ENCODE results near the gene FBXL7.

DNA sequence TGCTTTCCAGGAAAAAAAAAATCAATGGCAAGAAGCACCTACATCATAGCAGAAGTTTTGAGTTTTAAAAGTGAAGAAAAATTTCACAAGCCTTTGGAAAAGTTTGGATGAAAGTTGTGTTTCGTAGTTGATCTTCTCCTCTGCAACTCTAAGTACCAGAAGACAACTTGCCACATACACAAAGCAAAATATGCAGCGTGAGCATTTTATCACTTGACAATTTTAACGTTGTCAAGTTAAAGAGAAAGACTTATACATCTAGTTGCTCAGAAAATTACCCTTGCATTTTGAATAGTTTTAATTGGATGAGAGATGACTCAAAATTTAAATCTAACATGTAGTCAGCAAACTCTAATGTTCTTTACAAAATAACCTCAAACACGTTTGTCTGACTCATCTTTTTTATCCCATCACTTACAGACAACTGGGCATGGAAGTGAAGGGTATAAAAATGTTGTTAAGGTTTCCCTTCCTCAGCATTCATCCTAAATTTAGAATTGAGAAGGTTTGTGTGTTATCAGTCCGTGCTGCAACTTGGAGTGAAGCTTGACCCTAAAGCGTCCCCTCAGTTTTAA is 466.2 kb downstream of the FBXL7 start:
- TF ChIP-seq, protein P1, sequence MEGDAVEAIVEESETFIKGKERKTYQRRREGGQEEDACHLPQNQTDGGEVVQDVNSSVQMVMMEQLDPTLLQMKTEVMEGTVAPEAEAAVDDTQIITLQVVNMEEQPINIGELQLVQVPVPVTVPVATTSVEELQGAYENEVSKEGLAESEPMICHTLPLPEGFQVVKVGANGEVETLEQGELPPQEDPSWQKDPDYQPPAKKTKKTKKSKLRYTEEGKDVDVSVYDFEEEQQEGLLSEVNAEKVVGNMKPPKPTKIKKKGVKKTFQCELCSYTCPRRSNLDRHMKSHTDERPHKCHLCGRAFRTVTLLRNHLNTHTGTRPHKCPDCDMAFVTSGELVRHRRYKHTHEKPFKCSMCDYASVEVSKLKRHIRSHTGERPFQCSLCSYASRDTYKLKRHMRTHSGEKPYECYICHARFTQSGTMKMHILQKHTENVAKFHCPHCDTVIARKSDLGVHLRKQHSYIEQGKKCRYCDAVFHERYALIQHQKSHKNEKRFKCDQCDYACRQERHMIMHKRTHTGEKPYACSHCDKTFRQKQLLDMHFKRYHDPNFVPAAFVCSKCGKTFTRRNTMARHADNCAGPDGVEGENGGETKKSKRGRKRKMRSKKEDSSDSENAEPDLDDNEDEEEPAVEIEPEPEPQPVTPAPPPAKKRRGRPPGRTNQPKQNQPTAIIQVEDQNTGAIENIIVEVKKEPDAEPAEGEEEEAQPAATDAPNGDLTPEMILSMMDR (IDR thresholded peaks at IDR 0.05), result no peak
- no peak for TF ChIP-seq POLR2A (IDR thresholded peaks at IDR 0.05)

Measured in lower leg skin (tissue), 3 donors.